ENCODE results near the gene SASH1. TPM values are rescaled to one million over a fixed set of nuclear protein-coding genes. Genes with fewer than 3 reads are reported as not detected.

SASH1 gene
- total RNA-seq, 1 experiment from 2014 or later, result 12.3 TPM

DNA sequence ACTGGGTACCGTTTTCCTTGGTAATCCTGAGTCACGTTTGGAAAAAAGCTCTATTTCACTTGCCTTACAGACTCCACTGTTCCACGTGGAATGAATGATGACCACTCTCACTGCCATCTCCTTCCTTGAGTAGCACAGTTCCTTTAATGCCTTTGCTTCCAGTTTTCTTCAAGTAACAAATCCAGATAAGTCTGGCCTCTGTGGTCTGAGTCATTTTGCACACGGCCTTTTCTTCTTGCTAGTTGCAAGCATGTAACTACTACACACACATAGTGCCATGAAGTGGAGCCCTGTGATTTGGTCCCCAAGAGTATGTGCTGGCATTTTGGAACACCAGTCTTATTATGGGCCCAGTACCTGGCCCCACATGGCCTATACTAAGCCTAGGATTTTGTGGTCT, 182.8 kb downstream of the SASH1 start:
- no peak overlapping the region for H3K4me3 Mint-ChIP-seq (ENCODE audit: low read depth, unreplicated experiment)
- H3K4me1 Mint-ChIP-seq (ENCODE audit: low read depth, unreplicated experiment), result peaks cover 14% of the 10 kb centered on the region
- no peak for DNase-seq
- no peak overlapping the region for H3K27ac Mint-ChIP-seq (ENCODE audit: unreplicated experiment)
- BruUV-seq (replicated peaks), result no TSS peak
- TF ChIP-seq, protein P1, sequence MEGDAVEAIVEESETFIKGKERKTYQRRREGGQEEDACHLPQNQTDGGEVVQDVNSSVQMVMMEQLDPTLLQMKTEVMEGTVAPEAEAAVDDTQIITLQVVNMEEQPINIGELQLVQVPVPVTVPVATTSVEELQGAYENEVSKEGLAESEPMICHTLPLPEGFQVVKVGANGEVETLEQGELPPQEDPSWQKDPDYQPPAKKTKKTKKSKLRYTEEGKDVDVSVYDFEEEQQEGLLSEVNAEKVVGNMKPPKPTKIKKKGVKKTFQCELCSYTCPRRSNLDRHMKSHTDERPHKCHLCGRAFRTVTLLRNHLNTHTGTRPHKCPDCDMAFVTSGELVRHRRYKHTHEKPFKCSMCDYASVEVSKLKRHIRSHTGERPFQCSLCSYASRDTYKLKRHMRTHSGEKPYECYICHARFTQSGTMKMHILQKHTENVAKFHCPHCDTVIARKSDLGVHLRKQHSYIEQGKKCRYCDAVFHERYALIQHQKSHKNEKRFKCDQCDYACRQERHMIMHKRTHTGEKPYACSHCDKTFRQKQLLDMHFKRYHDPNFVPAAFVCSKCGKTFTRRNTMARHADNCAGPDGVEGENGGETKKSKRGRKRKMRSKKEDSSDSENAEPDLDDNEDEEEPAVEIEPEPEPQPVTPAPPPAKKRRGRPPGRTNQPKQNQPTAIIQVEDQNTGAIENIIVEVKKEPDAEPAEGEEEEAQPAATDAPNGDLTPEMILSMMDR (IDR thresholded peaks at IDR 0.05; ENCODE audit: unreplicated experiment), result no peak
- no peaks in the 10 kb centered on the region for H3K36me3 Mint-ChIP-seq (ENCODE audit: insufficient read depth, unreplicated experiment)
- no peaks in the 10 kb centered on the region for H3K27me3 Mint-ChIP-seq (ENCODE audit: unreplicated experiment)
- CTCF ChIA-PET, result no interaction called here
- H3K9me3 Mint-ChIP-seq (ENCODE audit: low read depth, unreplicated experiment), result no peaks in the 10 kb centered on the region
- intact Hi-C loops (cut with micrococcal nuclease; ENCODE audit: unreplicated experiment), result no loop called here

DNA sequence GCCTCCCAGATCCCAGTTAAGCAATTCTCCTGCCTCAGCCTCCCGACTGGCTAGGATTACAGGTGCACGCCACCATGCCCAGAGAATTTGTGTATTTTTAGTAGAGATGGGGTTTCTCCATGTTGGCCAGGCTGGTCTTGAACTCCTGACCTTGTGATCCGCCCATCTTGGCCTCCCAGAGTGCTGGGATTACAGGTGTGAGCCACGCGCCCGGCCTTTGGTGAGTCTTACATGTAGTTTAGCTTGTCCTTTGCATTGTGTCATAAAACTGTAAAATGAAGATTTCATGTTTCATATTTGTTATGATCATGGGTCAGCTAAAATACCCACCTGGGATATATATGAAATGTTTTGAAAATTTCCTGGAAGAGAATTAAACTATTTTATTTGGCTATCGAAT, 183.5 kb downstream of the SASH1 start:
- Mint-ChIP-seq H3K27ac (ENCODE audit: unreplicated experiment) (no peak overlapping the region), H3K9me3 (ENCODE audit: low read depth, unreplicated experiment) (no peaks in the 10 kb centered on the region), H3K4me1 (ENCODE audit: low read depth, unreplicated experiment) (peaks cover 14% of the 10 kb centered on the region), H3K4me3 (ENCODE audit: low read depth, unreplicated experiment) (no peak overlapping the region), H3K27me3 (ENCODE audit: unreplicated experiment) (no peaks in the 10 kb centered on the region), H3K36me3 (ENCODE audit: insufficient read depth, unreplicated experiment) (no peaks in the 10 kb centered on the region)
- TF ChIP-seq, protein P1 (IDR thresholded peaks at IDR 0.05; ENCODE audit: unreplicated experiment), result no peak
- intact Hi-C loops (cut with micrococcal nuclease; ENCODE audit: unreplicated experiment), result no loop called here
- BruUV-seq (replicated peaks), result no TSS peak
- no peak for DNase-seq
- CTCF ChIA-PET, result no interaction called here

DNA sequence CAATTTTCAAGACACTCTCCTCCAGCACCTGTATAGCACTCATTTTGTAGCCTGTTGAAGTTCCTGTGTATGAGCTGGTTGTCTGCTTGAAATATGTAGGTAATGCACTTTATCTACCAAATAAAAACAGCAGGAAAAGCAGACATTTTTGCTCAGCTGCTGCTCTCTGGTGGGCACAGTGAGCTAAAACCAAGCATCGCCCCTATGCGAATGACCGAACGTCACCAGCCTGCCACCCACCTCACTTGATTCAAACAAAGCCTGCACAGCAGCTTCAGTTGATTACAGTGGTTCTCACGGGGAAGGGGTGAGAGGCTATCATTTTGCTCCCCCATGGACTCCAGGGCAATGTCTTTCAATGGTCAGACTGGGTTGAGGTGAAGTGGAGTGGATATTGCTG, 185.7 kb downstream of the SASH1 start:
- no peak for DNase-seq
- intact Hi-C loops (cut with micrococcal nuclease; ENCODE audit: unreplicated experiment), result no loop called here
- peaks cover 3% of the 10 kb centered on the region for H3K36me3 Mint-ChIP-seq (ENCODE audit: insufficient read depth, unreplicated experiment)
- BruUV-seq (replicated peaks), result no TSS peak
- H3K4me1 Mint-ChIP-seq (ENCODE audit: low read depth, unreplicated experiment), result peaks cover 14% of the 10 kb centered on the region
- H3K27me3 Mint-ChIP-seq (ENCODE audit: unreplicated experiment), result no peaks in the 10 kb centered on the region
- no peak overlapping the region for H3K4me3 Mint-ChIP-seq (ENCODE audit: low read depth, unreplicated experiment)
- TF ChIP-seq, protein P1 (IDR thresholded peaks at IDR 0.05; ENCODE audit: unreplicated experiment), result no peak
- H3K9me3 Mint-ChIP-seq (ENCODE audit: low read depth, unreplicated experiment), result no peaks in the 10 kb centered on the region
- no peak overlapping the region for H3K27ac Mint-ChIP-seq (ENCODE audit: unreplicated experiment)
- CTCF ChIA-PET, result no interaction called here

DNA sequence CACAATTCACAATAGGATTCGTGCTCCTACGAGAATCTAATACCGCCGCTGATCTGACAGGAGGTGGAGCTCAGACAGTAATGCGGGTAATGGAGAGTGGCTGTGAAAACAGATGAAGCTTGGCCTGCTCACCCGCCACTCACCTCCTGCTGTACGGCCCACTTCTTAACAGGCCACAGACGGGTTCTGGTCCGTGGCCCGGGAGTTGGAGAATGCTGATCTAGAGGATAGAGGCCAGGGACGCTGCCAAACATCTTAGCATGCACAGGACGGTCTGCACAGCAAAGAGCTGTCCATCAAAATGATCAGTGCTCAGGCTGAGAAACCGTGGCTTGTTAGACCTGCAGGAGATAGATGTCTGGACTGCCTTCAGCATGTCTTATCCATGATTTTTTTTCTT, 186.4 kb downstream of the SASH1 start:
- H3K4me1 Mint-ChIP-seq (ENCODE audit: low read depth, unreplicated experiment), result peaks cover 14% of the 10 kb centered on the region
- no peak overlapping the region for H3K4me3 Mint-ChIP-seq (ENCODE audit: low read depth, unreplicated experiment)
- H3K27ac Mint-ChIP-seq (ENCODE audit: unreplicated experiment), result no peak overlapping the region
- TF ChIP-seq, protein P1 (IDR thresholded peaks at IDR 0.05; ENCODE audit: unreplicated experiment), result no peak
- H3K27me3 Mint-ChIP-seq (ENCODE audit: unreplicated experiment), result no peaks in the 10 kb centered on the region
- peaks cover 3% of the 10 kb centered on the region for H3K36me3 Mint-ChIP-seq (ENCODE audit: insufficient read depth, unreplicated experiment)
- intact Hi-C loops (cut with micrococcal nuclease; ENCODE audit: unreplicated experiment), result no loop called here
- CTCF ChIA-PET, result interaction anchor here (0.6 kb wide), 1 partner anchor 211 kb away, joined by 3 read pairs; no protein-coding TSS in a partner anchor
- BruUV-seq (replicated peaks), result no TSS peak
- H3K9me3 Mint-ChIP-seq (ENCODE audit: low read depth, unreplicated experiment), result no peaks in the 10 kb centered on the region
- DNase-seq, result no peak

All from Calu3 (cell line).